Gastrocnemius medialis (tissue), 4 donors: ENCODE data around the gene CNTRL.

Experiments
- CTCF ChIP-seq, 5 experiments: fragments of 450-650 bp in 3 of 5; fragments of 200-600 bp in 2 of 5; sonication (generic) in 2 of 5; IDR thresholded peaks in 4 of 5; conservative IDR thresholded peaks in 1 of 5; 1 replicate in 4 of 5; 2 replicates in 1 of 5; pipeline ENCODE4 v1.5.1; 2016 to 2019; ENCODE audit warnings: antibody characterized with exemption in 5 of 5, mild to moderate bottlenecking in 3 of 5, moderate library complexity in 3 of 5
- POLR2A ChIP-seq, 2 donors: fragments of 450-650 bp; IDR thresholded peaks; one replicate each; pipeline ENCODE4 v1.6.1; 2017; ENCODE audit warnings: antibody characterized with exemption in 2 of 2, mild to moderate bottlenecking in 2 of 2, moderate library complexity in 2 of 2

GRCh38 chr9:121140162-121140561 is 65.4 kb downstream of the CNTRL start:
- no peak for TF ChIP-seq CTCF (IDR thresholded peaks at IDR 0.05 in 4 of 5, conservative IDR thresholded peaks at IDR 0.05 in 1 of 5)
- TF ChIP-seq POLR2A (IDR thresholded peaks at IDR 0.05): no peak
